H1 (cell line): ENCODE data around the gene LRRC49. TPM values are rescaled to one million over a fixed set of nuclear protein-coding genes. Genes with fewer than 3 reads are reported as not detected.

Experiments
- CTCF ChIA-PET: fragments of 300-600 bp; sonication (Branson Sonifier 250); formaldehyde crosslinking; loops from one replicate; lab custom pipeline; 2021; ENCODE audit not compliant: partially characterized antibody; lab: Charles Lee
- POLR2A ChIA-PET: fragments of 300-600 bp; sonication (Branson Sonifier 250); formaldehyde crosslinking; loops from one replicate; lab custom pipeline; 2021; ENCODE audit warnings: inconsistent platforms; ENCODE audit not compliant: partially characterized antibody; lab: Charles Lee
- DNase-seq, 2 experiments: peaks; one replicate each; pipeline versions ENCODE4 v3.0.0 to v3.0.0-alpha.2; 2010 to 2022; ENCODE audit warnings: low spot score in 2 of 2, low read depth in 1 of 2, mixed read lengths in 1 of 2
- FAIRE-seq: peaks from 2 replicates; lab custom pipeline; 2011; peaks lifted over from hg19 to GRCh38; lab: Jason Lieb, UNC
- H2AFZ ChIP-seq: 2 replicates; pipeline ENCODE4 v1.8.1; 2012; ENCODE audit warnings: low read length, inconsistent platforms
- H2AK5ac ChIP-seq: 2 replicates; pipeline ENCODE4 v1.6.1; 2013; ENCODE audit warnings: low read depth, low read length
- H2BK120ac ChIP-seq: replicated peaks from 2 replicates; pipeline ENCODE3; 2013; ENCODE audit warnings: low read depth, low read length, inconsistent platforms
- H2BK12ac ChIP-seq: 2 replicates; pipeline ENCODE4 v1.6.1; 2013; ENCODE audit warnings: low read depth, low read length
- H2BK15ac ChIP-seq: 2 replicates; pipeline ENCODE4 v1.6.1; 2013; ENCODE audit warnings: low read length
- H2BK20ac ChIP-seq: 2 replicates; pipeline ENCODE4 v1.6.1; 2013; ENCODE audit warnings: low read length
- H2BK5ac ChIP-seq: 2 replicates; pipeline ENCODE4 v1.6.1; 2013; ENCODE audit warnings: low read depth, low read length
- H3K14ac ChIP-seq: 2 replicates; pipeline ENCODE4 v1.6.1; 2013; ENCODE audit warnings: inconsistent platforms; ENCODE audit not compliant: insufficient read length
- H3K18ac ChIP-seq: 2 replicates; pipeline ENCODE4 v1.6.1; 2013; ENCODE audit warnings: low read length; ENCODE audit errors: extremely low read depth
- H3K23ac ChIP-seq: 2 replicates; pipeline ENCODE4 v1.6.1; 2013; ENCODE audit warnings: inconsistent platforms; ENCODE audit not compliant: insufficient read length
- H3K23me2 ChIP-seq: 2 replicates; pipeline ENCODE4 v1.6.1; 2013; ENCODE audit warnings: low read depth, low read length
- H3K27ac ChIP-seq: 2 replicates; pipeline ENCODE4 v1.6.1; 2011; ENCODE audit warnings: low read depth, low read length, inconsistent platforms
- H3K27me3 ChIP-seq, 4 experiments: replicated peaks in 1 of 4; 1 replicate in 1 of 4; 2 replicates in 3 of 4; pipeline versions ENCODE4 v1.6.1 to v1.8.1; 2011 to 2013; ENCODE audit warnings: low read length in 3 of 4, mild to moderate bottlenecking in 3 of 4, inconsistent platforms in 2 of 4, mixed read lengths in 2 of 4, moderate library complexity in 1 of 4; ENCODE audit not compliant: control insufficient read depth in 3 of 4, insufficient read depth in 3 of 4; ENCODE audit errors: extremely low read depth in 1 of 4
- H3K36me3 ChIP-seq, 4 experiments: 2 replicates each; pipeline versions ENCODE4 v1.6.1 to v1.8.1; 2011 to 2013; ENCODE audit warnings: mild to moderate bottlenecking in 4 of 4, low read length in 3 of 4, moderate library complexity in 2 of 4, control low read depth in 1 of 4, inconsistent platforms in 1 of 4; ENCODE audit not compliant: insufficient read depth in 4 of 4, control insufficient read depth in 2 of 4
- H3K4ac ChIP-seq: replicated peaks from 2 replicates; pipeline ENCODE3; 2013; ENCODE audit warnings: low read length, low read depth, mixed read lengths, inconsistent platforms; ENCODE audit not compliant: insufficient read length
- H3K4me1 ChIP-seq, 4 experiments: replicated peaks in 1 of 4; 1 replicate in 1 of 4; 2 replicates in 3 of 4; pipeline versions ENCODE4 v1.6.1 to v1.8.1; 2011 to 2013; ENCODE audit warnings: low read length in 3 of 4, inconsistent platforms in 2 of 4, mixed read lengths in 1 of 4; ENCODE audit not compliant: insufficient read depth in 4 of 4, control insufficient read depth in 3 of 4
- H3K4me2 ChIP-seq, 2 experiments: 2 replicates each; pipeline versions ENCODE4 v1.6.1 to v1.8.1; 2011 to 2013; ENCODE audit warnings: low read depth in 2 of 2, low read length in 2 of 2, control low read depth in 1 of 2, inconsistent platforms in 1 of 2, mild to moderate bottlenecking in 1 of 2; ENCODE audit not compliant: insufficient read depth in 1 of 2
- H3K4me3 ChIP-seq, 4 experiments: fragments of 200-600, 300-600 bp in 1 of 4; sonication (generic), shearing (Covaris generic), sonication (Bioruptor Twin) in 1 of 4; 2 replicates each; pipeline versions ENCODE4 v1.5.1 to v1.8.1; 2011 to 2016; ENCODE audit warnings: low read length in 4 of 4, low read depth in 3 of 4, control low read depth in 2 of 4, inconsistent platforms in 2 of 4, mild to moderate bottlenecking in 2 of 4, mixed read lengths in 1 of 4, moderate library complexity in 1 of 4; ENCODE audit not compliant: insufficient read depth in 2 of 4; ENCODE audit errors: extremely low read depth in 1 of 4
- H3K56ac ChIP-seq: replicated peaks from 2 replicates; pipeline ENCODE3; 2013; ENCODE audit warnings: low read depth, mild to moderate bottlenecking, mixed read lengths, low read length, inconsistent platforms; ENCODE audit not compliant: insufficient read length
- H3K79me1 ChIP-seq: 2 replicates; pipeline ENCODE4 v1.6.1; 2013; ENCODE audit warnings: low read depth, low read length, control low read depth
- H3K79me2 ChIP-seq, 2 experiments: 2 replicates each; pipeline versions ENCODE4 v1.6.1 to v1.8.1; 2012 to 2013; ENCODE audit warnings: low read length in 2 of 2, mild to moderate bottlenecking in 2 of 2, inconsistent platforms in 1 of 2; ENCODE audit not compliant: insufficient read depth in 2 of 2, control insufficient read depth in 1 of 2
- H3K9ac ChIP-seq, 4 experiments: replicated peaks in 1 of 4; 1 replicate in 1 of 4; 2 replicates in 3 of 4; pipeline versions ENCODE4 v1.6.1 to v1.8.1; 2011 to 2013; ENCODE audit warnings: low read depth in 3 of 4, low read length in 3 of 4, control low read depth in 2 of 4, mild to moderate bottlenecking in 2 of 4, moderate library complexity in 2 of 4, inconsistent platforms in 1 of 4; ENCODE audit errors: extremely low read depth in 1 of 4
- H3K9me3 ChIP-seq, 2 experiments: 2 replicates each; pipeline versions ENCODE4 v1.6.1 to v1.8.1; 2012 to 2013; ENCODE audit warnings: mild to moderate bottlenecking in 2 of 2, moderate library complexity in 2 of 2, control low read depth in 1 of 2, inconsistent platforms in 1 of 2, low read depth in 1 of 2, low read length in 1 of 2, mixed read lengths in 1 of 2; ENCODE audit not compliant: insufficient read depth in 2 of 2
- H4K20me1 ChIP-seq, 2 experiments: replicated peaks in 1 of 2; 2 replicates each; pipeline versions ENCODE3 to v1.8.1; 2011 to 2013; ENCODE audit warnings: inconsistent platforms in 2 of 2, low read length in 2 of 2, mild to moderate bottlenecking in 1 of 2; ENCODE audit not compliant: insufficient read depth in 2 of 2, control insufficient read depth in 1 of 2
- H4K5ac ChIP-seq: 2 replicates; pipeline ENCODE4 v1.6.1; 2013; ENCODE audit warnings: low read length, low read depth, mixed read lengths, inconsistent platforms; ENCODE audit not compliant: insufficient read length
- H4K8ac ChIP-seq: 2 replicates; pipeline ENCODE4 v1.8.0; 2013; ENCODE audit warnings: mild to moderate bottlenecking, moderate library complexity, low read length, inconsistent platforms; ENCODE audit not compliant: insufficient read depth; ENCODE audit errors: extremely low read depth
- H4K91ac ChIP-seq: replicated peaks from 2 replicates; pipeline ENCODE3; 2013; ENCODE audit warnings: low read length, mixed read lengths, inconsistent platforms; ENCODE audit not compliant: insufficient read length
- ASH2L ChIP-seq: fragments of 200-600, 300-600 bp; sonication (generic); IDR thresholded peaks from one replicate; pipeline ENCODE4 v1.7.1; 2017; ENCODE audit warnings: low read length
- CTCF ChIP-seq, 3 experiments: IDR thresholded peaks; 1 replicate in 2 of 3; 2 replicates in 1 of 3; pipeline versions ENCODE4 v1.5.1 to v1.6.1; 2011; ENCODE audit warnings: low read length in 3 of 3, mild to moderate bottlenecking in 3 of 3, inconsistent platforms in 2 of 3, low read depth in 1 of 3, moderate library complexity in 1 of 3; ENCODE audit not compliant: insufficient read depth in 1 of 3; ENCODE audit errors: control extremely low read depth in 1 of 3
- GABPA ChIP-seq: IDR thresholded peaks from 2 replicates; pipeline ENCODE4 v1.6.1; 2011; ENCODE audit warnings: mild to moderate bottlenecking, low read length, moderate library complexity, borderline replicate concordance; ENCODE audit not compliant: insufficient read depth
- GTF2F1 ChIP-seq: IDR thresholded peaks from 2 replicates; pipeline ENCODE4 v1.6.1; 2012; ENCODE audit warnings: low read depth, low read length, improper control_type of control experiment, borderline replicate concordance
- whole genome bisulfite sequencing, 2 experiments: shearing (Covaris generic) in 1 of 2; methylation state at CpG; one replicate each; pipeline versions ENCODE4 v1.1.6 to v1.1.7; 2013 to 2015; ENCODE audit warnings: low lambda C conversion rate in 2 of 2, mixed read lengths in 2 of 2, inconsistent platforms in 1 of 2, low coverage in 1 of 2, missing lambda C conversion rate in 1 of 2; ENCODE audit not compliant: insufficient replicate concordance in 2 of 2, insufficient coverage in 1 of 2, insufficient read length in 1 of 2; ENCODE audit errors: extremely low coverage in 1 of 2, missing lambda C conversion rate in 1 of 2; 5-methylcytosine and 5-hydroxymethylcytosine counted together
- long read RNA-seq, 2 experiments: library from RNA in 1 of 2; library from capped mRNA in 1 of 2; stranded (forward); transcript quantifications; one replicate each; pipeline ENCODE4 v2.0.0, GENCODE V29; 2021; ENCODE audit warnings: inconsistent platforms in 1 of 2
- polyA minus RNA-seq, 3 experiments: library from RNA; depleted of rRNA, polyadenylated mRNA; stranded (reverse); fragments of >200 nt; gene quantifications; 1 replicate in 2 of 3; 2 replicates in 1 of 3; pipeline ENCODE4 v1.2.3, GENCODE V29; 2011
- polyA plus RNA-seq, 7 experiments: library from polyadenylated mRNA; depleted of rRNA in 3 of 7; stranded (reverse) in 5 of 7; unstranded in 2 of 7; fragments of >200 nt in 5 of 7; fragments of 200-250 nt in 2 of 7; gene quantifications; 1 replicate in 5 of 7; 2 replicates in 1 of 7; 4 replicates in 1 of 7; pipeline versions ENCODE4 v1.2.1 to v1.2.3, GENCODE V29; 2011 to 2013; ENCODE audit warnings: missing spikeins in 2 of 7, mixed read lengths in 2 of 7
- total RNA-seq: library from RNA; stranded (reverse); fragmentation: NEBNext Ultra II Directional; extraction: Animal tissue kit (Norgen Biotek cat#: 25700); gene quantifications from 2 replicates; pipeline ENCODE4 v1.2.1, GENCODE V29; 2021

Gene LRRC49
- total RNA-seq = 9.3 and 10.4 TPM in 2 replicates
- 5.0 TPM in 2 replicates for polyA plus RNA-seq (2011; rRNA removed)
- polyA plus RNA-seq (2011; cell fraction: cytosol; rRNA removed) = 7.7 TPM
- 6.0 TPM for polyA plus RNA-seq (2011; cell fraction: nucleus; rRNA removed)
- 6.2 to 8.3 TPM (median 7.3 TPM) in 4 replicates for polyA plus RNA-seq (2012, experiment 1 of 2)
- polyA plus RNA-seq (2012, experiment 2 of 2) = 0.64 TPM
- 7.6 TPM for polyA plus RNA-seq (2013, experiment 1 of 2)
- polyA plus RNA-seq (2013, experiment 2 of 2) = 6.7 TPM
- polyA minus RNA-seq (2011; rRNA and poly(A)+ RNA removed) = 9.2 and 13.0 TPM in 2 replicates
- polyA minus RNA-seq (2011; cell fraction: cytosol; rRNA and poly(A)+ RNA removed) = 7.0 TPM
- 39.8 TPM for polyA minus RNA-seq (2011; cell fraction: nucleus; rRNA and poly(A)+ RNA removed)
- long read RNA-seq, experiment 1, partial matches to known transcripts = 3 of 5 reads
- long read RNA-seq, experiment 1, other reads (novel, unspliced or antisense) = 0 of 5 reads
- long read RNA-seq, experiment 2, transcript LRRC49-201 (16 exons, 2,784 nt) = major isoform, 6 of 12 reads
- long read RNA-seq, experiment 2, partial matches to known transcripts = 5 of 12 reads
- long read RNA-seq, experiment 2, other reads (novel, unspliced or antisense) = 1 of 12 reads

- Histone ChIP-seq H2BK12ac (no peak within 1 kb of the TSS), H2BK15ac (no peak within 1 kb of the TSS), H4K20me1 (no peaks in the 10 kb centered on the region), H2AFZ (peak within 1 kb of the TSS; percentile 100), H3K18ac (peak within 1 kb of the TSS; percentile 62; the same call in 1 of the 2 replicates), H2BK5ac (peak within 1 kb of the TSS; percentile 53; the same call in 1 of the 2 replicates), H3K9ac (peak within 1 kb of the TSS; percentile 34 to 78 (median 58); a peak in 6 of 7 replicates), H3K56ac (peak within 1 kb of the TSS; percentile 38), H4K5ac (peak within 1 kb of the TSS; percentile 76), H3K4me3 (peak within 1 kb of the TSS; percentile 69 to 79 (median 74)), H2AK5ac (no peak within 1 kb of the TSS), H3K79me1 (no peaks in the 10 kb centered on the region), H3K14ac (no peak within 1 kb of the TSS), H3K4me2 (peak within 1 kb of the TSS; percentile 80 to 96), H3K9me3 (no peaks in the 10 kb centered on the region), H2BK120ac (no peak within 1 kb of the TSS), H3K79me2 (peaks cover 0 to 16% of the 10 kb centered on the region in 2 experiments; a peak in 2 of 4 replicates), H3K4me1 (peaks cover 0 to 7% (median 2%) of the 10 kb centered on the region in 4 experiments; a peak in 3 of 7 replicates), H2BK20ac (0 out of 2 replicates have a peak within 1 kb of the TSS, but pooled peaks have one; percentile 51), H3K36me3 (no peaks in the 10 kb centered on the region), H3K23ac (no peak within 1 kb of the TSS), H3K27me3 (no peaks in the 10 kb centered on the region), H3K4ac (no peak within 1 kb of the TSS), H3K23me2 (peaks cover 12% of the 10 kb centered on the region; the same call in 1 of the 2 replicates), H3K27ac (peak within 1 kb of the TSS; percentile 78), H4K8ac (peak within 1 kb of the TSS; percentile 82; the same call in 1 of the 2 replicates), H4K91ac (no peak within 1 kb of the TSS)
- 4% methylated on average over 39 of the region's 61 CpGs; no CpG with 5 or more reads in 1 of the 2 experiments for WGBS, 2 experiments
- ChIA-PET POLR2A (interaction anchor here (1.3 to 1.4 kb wide), 2 partner anchors 8 to 39 kb away, joined by 3 to 4 read pairs; partner anchors contain the start of gene LARP6), CTCF (interaction anchor here (0.7 to 2.1 kb wide), 4 partner anchors 11 to 67 kb away, joined by 3 to 5 read pairs (median 4); no protein-coding TSS in a partner anchor)
- DNase-seq = peak; percentile 82 to 88
- peak; percentile 93 for FAIRE-seq
- TF ChIP-seq GTF2F1 (no peak), GABPA (peak; percentile 95), ASH2L (peak; percentile 97), CTCF (IDR thresholded peaks at IDR 0.05; ENCODE audit: control extremely low read depth in 1 of 3, insufficient read depth in 1 of 3, low read depth in 1 of 3, low read length in 3 of 3) (no peak)
Measured at GRCh38 chr15:70892002-70892911, at the start of gene LRRC49, which contains the start of gene THAP10. Gene LRRC49 (plus strand): TSS chr15:70892826. CDS start chr15:70892895, 69 bp downstream. Gene THAP10 (minus strand): TSS chr15:70892433. CDS start chr15:70892272, 161 bp downstream.
